ENCODE results near the gene MSLN.
"Not testable (repeated sequence)": the region's sequence is repeated elsewhere in the genome, so short reads cannot be mapped to it uniquely, and the experiment has no call there.

MSLN gene

GRCh38 chr16:750485-750884, 10.0 kb upstream of the MSLN start:
- no peak overlapping the region for H3K4me3 ChIP-seq (ENCODE audit: low read length)
- H3K9ac ChIP-seq (ENCODE audit: low read depth, low read length): no peak overlapping the region
- no peaks in the 10 kb centered on the region for H3K36me3 ChIP-seq (ENCODE audit: insufficient read depth, low read length)
- no peak overlapping the region for H3K27ac ChIP-seq (ENCODE audit: low read depth, low read length)
- H3K27me3 ChIP-seq (ENCODE audit: insufficient read depth, low read length): no peaks in the 10 kb centered on the region
- no peaks in the 10 kb centered on the region for H3K9me3 ChIP-seq (ENCODE audit: insufficient read depth, low read depth, low read length)
- peaks cover 8% of the 10 kb centered on the region for H3K4me1 ChIP-seq (ENCODE audit: insufficient read depth, low read length)
- 80% methylated on average over 9 of the region's 9 CpGs for WGBS

GRCh38 chr16:751152-752006, 9.2 kb upstream of the MSLN start:
- Histone ChIP-seq H3K4me3 (ENCODE audit: low read length) (no peak overlapping the region), H3K27ac (ENCODE audit: low read depth, low read length) (no peak overlapping the region), H3K27me3 (ENCODE audit: insufficient read depth, low read length) (no peaks in the 10 kb centered on the region), H3K9me3 (ENCODE audit: insufficient read depth, low read depth, low read length) (no peaks in the 10 kb centered on the region), H3K36me3 (ENCODE audit: insufficient read depth, low read length) (no peaks in the 10 kb centered on the region), H3K9ac (ENCODE audit: low read depth, low read length) (no peak overlapping the region), H3K4me1 (ENCODE audit: insufficient read depth, low read length) (peaks cover 8% of the 10 kb centered on the region)
- WGBS: 66% methylated on average over 39 of the region's 39 CpGs

GRCh38 chr16:752007-752312, 8.6 kb upstream of the MSLN start:
- Histone ChIP-seq H3K4me1 (ENCODE audit: insufficient read depth, low read length) (peaks cover 8% of the 10 kb centered on the region), H3K9me3 (ENCODE audit: insufficient read depth, low read depth, low read length) (no peaks in the 10 kb centered on the region), H3K4me3 (ENCODE audit: low read length) (no peak overlapping the region), H3K36me3 (ENCODE audit: insufficient read depth, low read length) (no peaks in the 10 kb centered on the region), H3K27ac (ENCODE audit: low read depth, low read length) (no peak overlapping the region), H3K9ac (ENCODE audit: low read depth, low read length) (no peak overlapping the region), H3K27me3 (ENCODE audit: insufficient read depth, low read length) (no peaks in the 10 kb centered on the region)
- 23% methylated on average over 10 of the region's 10 CpGs for WGBS

- H3K27me3 ChIP-seq (ENCODE audit: insufficient read depth, low read length); H3K36me3 ChIP-seq (ENCODE audit: insufficient read depth, low read length); H3K9me3 ChIP-seq (ENCODE audit: insufficient read depth, low read depth, low read length); H3K4me3 ChIP-seq (ENCODE audit: low read length); H3K9ac ChIP-seq (ENCODE audit: low read depth, low read length); H3K4me1 ChIP-seq (ENCODE audit: insufficient read depth, low read length); H3K27ac ChIP-seq (ENCODE audit: low read depth, low read length): not testable (repeated sequence)
- WGBS: 95% methylated on average over 11 of the region's 11 CpGs
Measured at GRCh38 chr16:754121-754607, 6.4 kb upstream of the MSLN start.

- no peaks in the 10 kb centered on the region for H3K9me3 ChIP-seq (ENCODE audit: insufficient read depth, low read depth, low read length)
- H3K27ac ChIP-seq (ENCODE audit: low read depth, low read length): no peak overlapping the region
- no peak overlapping the region for H3K9ac ChIP-seq (ENCODE audit: low read depth, low read length)
- peaks cover 8% of the 10 kb centered on the region for H3K4me1 ChIP-seq (ENCODE audit: insufficient read depth, low read length)
- H3K36me3 ChIP-seq (ENCODE audit: insufficient read depth, low read length): no peaks in the 10 kb centered on the region
- H3K27me3 ChIP-seq (ENCODE audit: insufficient read depth, low read length): no peaks in the 10 kb centered on the region
- no peak overlapping the region for H3K4me3 ChIP-seq (ENCODE audit: low read length)
- WGBS: 80% methylated on average over 11 of the region's 11 CpGs
Measured at GRCh38 chr16:754656-755055, 5.9 kb upstream of the MSLN start.

GRCh38 chr16:756428-756827, 4.1 kb upstream of the MSLN start:
- H3K9me3 ChIP-seq (ENCODE audit: insufficient read depth, low read depth, low read length): no peaks in the 10 kb centered on the region
- WGBS: 95% methylated on average over 5 of the region's 5 CpGs
- no peak overlapping the region for H3K9ac ChIP-seq (ENCODE audit: low read depth, low read length)
- no peak overlapping the region for H3K4me3 ChIP-seq (ENCODE audit: low read length)
- H3K36me3 ChIP-seq (ENCODE audit: insufficient read depth, low read length): no peaks in the 10 kb centered on the region
- no peaks in the 10 kb centered on the region for H3K27me3 ChIP-seq (ENCODE audit: insufficient read depth, low read length)
- H3K4me1 ChIP-seq (ENCODE audit: insufficient read depth, low read length): peaks cover 8% of the 10 kb centered on the region
- H3K27ac ChIP-seq (ENCODE audit: low read depth, low read length): no peak overlapping the region

- H3K9ac ChIP-seq (ENCODE audit: low read depth, low read length): no peak overlapping the region
- H3K9me3 ChIP-seq (ENCODE audit: insufficient read depth, low read depth, low read length): no peaks in the 10 kb centered on the region
- no peaks in the 10 kb centered on the region for H3K27me3 ChIP-seq (ENCODE audit: insufficient read depth, low read length)
- H3K4me3 ChIP-seq (ENCODE audit: low read length): no peak overlapping the region
- no peaks in the 10 kb centered on the region for H3K36me3 ChIP-seq (ENCODE audit: insufficient read depth, low read length)
- 93% methylated on average over 34 of the region's 34 CpGs for WGBS
- H3K4me1 ChIP-seq (ENCODE audit: insufficient read depth, low read length): no peaks in the 10 kb centered on the region
- no peak overlapping the region for H3K27ac ChIP-seq (ENCODE audit: low read depth, low read length)
Measured at GRCh38 chr16:759110-759910, 1.2 kb upstream of the MSLN start.

GRCh38 chr16:760065-760464, 469 bp upstream of the MSLN start:
- Histone ChIP-seq H3K4me3 (ENCODE audit: low read length) (no peak overlapping the region), H3K27me3 (ENCODE audit: insufficient read depth, low read length) (no peaks in the 10 kb centered on the region), H3K9me3 (ENCODE audit: insufficient read depth, low read depth, low read length) (no peaks in the 10 kb centered on the region), H3K27ac (ENCODE audit: low read depth, low read length) (no peak overlapping the region), H3K4me1 (ENCODE audit: insufficient read depth, low read length) (no peaks in the 10 kb centered on the region), H3K9ac (ENCODE audit: low read depth, low read length) (no peak overlapping the region), H3K36me3 (ENCODE audit: insufficient read depth, low read length) (no peaks in the 10 kb centered on the region)
- 91% methylated on average over 15 of the region's 15 CpGs for WGBS

- Histone ChIP-seq H3K27ac (ENCODE audit: low read depth, low read length) (no peak overlapping the region), H3K9me3 (ENCODE audit: insufficient read depth, low read depth, low read length) (no peaks in the 10 kb centered on the region), H3K9ac (ENCODE audit: low read depth, low read length) (no peak overlapping the region), H3K36me3 (ENCODE audit: insufficient read depth, low read length) (no peaks in the 10 kb centered on the region), H3K4me3 (ENCODE audit: low read length) (no peak overlapping the region), H3K4me1 (ENCODE audit: insufficient read depth, low read length) (no peaks in the 10 kb centered on the region), H3K27me3 (ENCODE audit: insufficient read depth, low read length) (no peaks in the 10 kb centered on the region)
- WGBS: 88% methylated on average over 22 of the region's 22 CpGs
Measured at GRCh38 chr16:761625-762513, 1.3 kb downstream of the MSLN start.

GRCh38 chr16:762595-763268, 2.2 kb downstream of the MSLN start:
- 90% methylated on average over 17 of the region's 17 CpGs for WGBS
- no peak overlapping the region for H3K9ac ChIP-seq (ENCODE audit: low read depth, low read length)

More at GRCh38 chr16:762595-763268, 2.2 kb downstream of the MSLN start:
- H3K4me3 ChIP-seq (ENCODE audit: low read length): no peak overlapping the region
- no peak overlapping the region for H3K27ac ChIP-seq (ENCODE audit: low read depth, low read length)
- no peaks in the 10 kb centered on the region for H3K27me3 ChIP-seq (ENCODE audit: insufficient read depth, low read length)
- H3K4me1 ChIP-seq (ENCODE audit: insufficient read depth, low read length): no peaks in the 10 kb centered on the region
- no peaks in the 10 kb centered on the region for H3K36me3 ChIP-seq (ENCODE audit: insufficient read depth, low read length)
- H3K9me3 ChIP-seq (ENCODE audit: insufficient read depth, low read depth, low read length): no peaks in the 10 kb centered on the region
